ENCODE results near the gene PRF1.
"Not testable (repeated sequence)": the region's sequence is repeated elsewhere in the genome, so short reads cannot be mapped to it uniquely, and the experiment has no call there.

Gene PRF1

DNA sequence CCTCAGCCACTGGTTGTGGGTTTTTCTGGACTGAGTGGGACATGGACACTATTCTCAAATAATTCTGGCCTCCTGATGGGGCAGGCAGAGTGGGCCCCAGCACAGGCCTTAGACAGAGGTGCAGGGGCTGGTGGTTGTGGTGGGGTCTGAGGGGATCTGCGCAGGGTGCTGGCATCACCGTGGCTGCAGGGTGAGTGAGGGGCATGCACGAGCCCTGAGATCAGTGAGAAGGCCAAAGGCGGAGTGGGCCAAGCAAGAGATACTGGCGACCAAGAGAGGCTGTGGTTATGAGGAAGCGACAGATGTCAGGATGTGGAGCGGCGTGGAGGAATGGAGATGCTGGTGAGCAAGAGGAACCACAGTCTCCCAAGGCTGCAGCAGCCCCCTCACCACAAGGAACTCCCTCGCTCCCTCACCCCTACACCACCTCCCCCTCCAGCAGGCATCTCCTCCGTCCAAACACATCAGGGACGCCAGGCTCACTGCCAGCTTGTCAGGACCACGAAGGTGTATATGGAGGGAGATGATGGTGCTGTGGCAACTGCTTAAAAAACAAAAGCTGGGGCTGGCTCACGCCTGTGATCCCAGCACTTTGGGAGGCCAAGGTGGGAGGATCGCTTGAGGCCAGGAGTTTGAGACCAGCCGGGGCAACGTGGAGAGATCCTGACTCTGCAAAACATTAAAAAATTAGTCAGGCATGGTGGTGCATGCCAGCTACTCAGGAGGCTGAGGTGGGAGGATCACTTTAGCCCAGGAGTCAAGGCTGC, 9.6 kb downstream of the PRF1 start:
- DNase-seq = no peak

DNA sequence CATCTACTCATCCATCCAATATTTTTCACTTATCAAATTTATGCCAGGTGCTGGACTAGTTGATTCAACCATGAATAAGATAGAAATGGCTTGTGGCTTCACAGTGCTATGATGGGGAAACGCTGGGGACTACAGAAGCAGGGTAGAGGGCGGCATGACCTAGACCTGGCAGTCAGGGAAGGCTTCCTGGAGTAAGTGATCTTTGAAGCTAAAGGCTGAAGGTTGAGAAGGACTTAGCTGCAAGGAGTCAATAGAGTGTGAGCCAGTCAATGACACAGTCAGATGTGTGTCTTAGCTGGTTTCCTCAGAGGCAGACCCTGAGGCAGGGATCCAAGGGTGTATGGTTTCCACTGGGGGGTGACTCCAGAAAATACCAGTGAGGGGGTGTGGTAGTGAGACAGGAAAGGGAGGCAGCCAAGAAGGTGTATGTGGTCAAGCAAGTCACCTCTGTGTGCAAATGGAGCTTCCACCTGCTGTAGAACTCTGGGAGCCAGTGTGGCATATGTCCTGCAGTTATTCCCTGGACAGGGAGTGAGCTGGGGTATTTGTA, 10.3 kb downstream of the PRF1 start:
- no peak for DNase-seq

DNA sequence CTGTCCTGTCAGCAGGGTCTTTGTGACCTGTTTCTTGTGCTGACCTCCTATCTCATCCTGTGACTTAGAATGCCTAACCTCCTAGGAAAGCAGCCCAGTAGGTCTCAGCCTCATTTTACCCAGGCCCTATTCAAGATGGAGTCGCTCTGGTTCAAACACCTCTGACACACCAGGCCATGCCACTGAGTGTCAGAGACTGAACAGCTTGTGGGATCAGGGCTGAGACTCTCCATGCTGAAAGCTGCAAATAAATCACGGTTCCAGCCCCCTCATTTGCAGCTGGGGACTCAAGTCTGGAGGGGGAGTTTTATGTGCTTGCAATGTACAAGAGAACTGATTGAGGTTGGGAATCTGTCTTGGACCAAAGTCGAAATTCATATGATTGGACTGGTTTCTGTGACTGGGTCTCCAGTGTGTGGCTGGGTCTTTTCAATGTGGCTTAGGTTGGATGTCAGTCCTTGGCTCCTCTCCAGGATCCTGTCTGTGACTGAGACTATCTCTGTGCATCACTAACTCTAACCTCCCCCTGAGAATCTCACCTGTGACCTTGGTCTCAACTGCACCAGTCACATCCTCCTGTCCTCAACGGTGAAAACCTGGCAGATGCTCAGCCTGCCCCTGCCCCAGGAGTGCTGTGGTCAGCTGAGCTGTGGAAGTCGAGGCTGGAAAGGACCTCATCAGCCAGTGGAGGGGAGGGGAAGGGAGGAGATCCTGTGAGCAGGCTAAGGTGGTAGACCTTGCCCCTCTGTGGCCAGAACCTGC, 11.7 kb downstream of the PRF1 start:
- DNase-seq = no peak

DNA sequence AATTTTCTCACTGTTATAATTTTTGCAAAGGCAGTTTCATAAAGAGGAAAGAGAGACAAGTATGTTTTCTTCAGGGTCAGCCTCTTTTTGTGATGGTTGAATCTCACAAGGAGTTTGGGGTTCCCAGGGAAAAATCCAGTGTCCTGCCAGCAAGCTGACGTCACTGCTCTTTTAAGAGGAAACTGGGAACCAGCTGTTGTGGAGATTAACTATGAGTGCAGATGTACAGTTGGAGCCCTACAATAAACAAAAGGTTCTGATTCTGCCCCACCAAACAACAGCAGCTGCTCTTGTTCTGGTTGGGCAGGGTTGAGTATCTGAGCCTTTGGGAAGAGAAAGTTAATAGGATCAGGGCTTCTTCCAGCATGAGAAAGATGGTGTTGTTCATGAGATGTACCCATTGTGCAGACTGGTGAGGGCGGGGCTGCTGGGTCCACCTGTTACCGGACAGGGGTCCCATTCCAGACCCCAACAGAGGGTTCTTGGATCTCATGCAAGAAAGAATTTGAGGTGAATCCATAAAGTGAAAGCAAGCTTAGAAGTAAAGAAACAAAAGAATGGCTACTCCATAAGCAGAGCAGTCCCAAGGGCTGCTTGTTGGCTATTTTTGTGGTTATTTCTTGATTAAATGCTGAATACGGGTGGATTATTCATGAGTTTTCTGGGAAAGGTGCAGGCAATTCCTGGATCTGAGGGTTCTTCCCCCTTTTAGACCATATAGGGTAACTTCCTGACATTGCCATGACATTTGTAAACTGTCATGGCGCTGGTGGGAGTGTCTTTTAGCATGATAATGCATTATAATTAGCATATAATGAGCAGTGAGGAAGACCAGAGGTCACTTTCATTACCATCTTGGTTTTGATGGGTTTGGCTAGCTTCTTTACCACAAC, 12.5 kb downstream of the PRF1 start:
- no peak for DNase-seq

DNA sequence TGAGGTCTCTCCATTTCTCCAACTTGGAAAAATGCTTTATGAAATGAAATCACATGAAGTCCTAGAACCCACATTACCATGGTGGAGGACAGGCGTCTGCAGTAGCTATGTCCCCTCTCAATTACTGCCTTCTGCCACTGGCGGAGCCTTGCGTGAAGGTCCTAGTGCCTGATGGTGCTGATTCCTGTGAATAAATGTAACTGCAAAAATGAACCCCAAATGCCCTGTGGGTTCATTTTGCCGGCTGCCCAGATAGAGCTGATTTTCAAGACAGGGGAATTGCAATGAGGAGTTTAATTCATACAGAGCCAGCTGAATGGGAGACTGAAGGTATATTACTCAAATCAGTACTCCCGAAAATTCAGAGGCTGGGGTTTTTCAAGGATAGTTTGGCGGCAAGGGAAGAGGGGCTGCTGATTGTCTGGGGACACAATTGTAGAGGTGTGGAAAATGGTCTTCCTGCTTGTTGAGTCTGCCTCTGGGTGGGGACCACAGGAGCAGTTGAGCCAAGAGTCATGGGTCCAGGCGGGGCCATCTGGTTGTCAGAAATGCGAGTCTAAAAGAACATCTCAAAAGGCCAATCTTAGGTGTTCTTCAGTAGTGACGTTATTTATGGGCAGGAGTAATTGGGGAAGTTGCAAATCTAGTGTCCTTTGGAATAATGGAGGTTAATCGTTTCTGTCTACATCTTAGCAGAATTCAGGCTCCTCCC, 13.5 kb downstream of the PRF1 start:
- DNase-seq = no peak

DNA sequence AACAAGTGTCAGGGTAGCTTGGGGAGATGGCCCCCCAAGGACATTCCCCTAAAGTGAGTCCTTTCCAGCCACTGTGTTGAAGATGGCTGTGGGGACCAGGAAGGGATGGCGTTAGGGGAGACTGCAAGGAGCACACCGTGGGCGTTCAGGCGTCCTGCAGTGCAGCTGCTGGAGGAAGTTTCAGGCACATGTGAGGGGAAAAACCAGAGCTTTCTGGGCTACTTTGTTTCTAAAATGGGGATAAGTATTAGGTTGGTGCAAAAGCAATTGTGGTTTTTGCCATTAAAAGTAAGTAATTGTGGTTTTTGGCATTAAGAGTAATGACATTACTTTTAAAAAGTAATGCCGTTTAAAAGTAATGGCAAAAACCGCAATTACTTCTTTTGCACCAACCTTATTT, 14.3 kb downstream of the PRF1 start:
- no peak for DNase-seq

DNA sequence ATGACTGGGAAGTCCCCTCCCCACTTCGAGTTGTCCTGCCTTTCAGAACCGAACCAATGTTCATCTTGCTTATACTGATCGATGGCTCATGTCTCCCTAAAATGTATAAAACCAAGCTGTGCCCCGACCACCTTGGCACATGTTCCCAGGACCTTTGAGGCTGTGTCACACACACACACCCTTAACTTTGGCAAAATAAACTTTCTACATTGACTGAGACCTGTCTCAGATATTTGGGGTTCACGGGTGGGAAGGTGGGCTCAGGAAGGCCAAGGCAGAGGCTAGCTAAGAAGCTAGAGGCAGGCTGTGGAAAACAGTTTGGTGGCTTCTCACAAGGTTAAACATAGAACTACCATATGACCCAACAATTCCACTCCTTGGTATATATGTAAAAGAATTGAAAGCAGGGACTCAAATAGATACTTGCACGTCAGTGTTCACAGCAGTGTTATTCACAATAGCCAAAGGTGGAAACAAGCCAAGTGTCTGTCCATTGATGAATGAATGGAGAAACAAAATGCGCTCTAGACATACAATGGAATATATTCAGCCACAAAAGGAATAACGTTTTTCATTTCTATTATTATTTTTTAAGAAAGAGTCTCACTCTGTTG, 15.4 kb downstream of the PRF1 start:
- no peak for DNase-seq

DNA sequence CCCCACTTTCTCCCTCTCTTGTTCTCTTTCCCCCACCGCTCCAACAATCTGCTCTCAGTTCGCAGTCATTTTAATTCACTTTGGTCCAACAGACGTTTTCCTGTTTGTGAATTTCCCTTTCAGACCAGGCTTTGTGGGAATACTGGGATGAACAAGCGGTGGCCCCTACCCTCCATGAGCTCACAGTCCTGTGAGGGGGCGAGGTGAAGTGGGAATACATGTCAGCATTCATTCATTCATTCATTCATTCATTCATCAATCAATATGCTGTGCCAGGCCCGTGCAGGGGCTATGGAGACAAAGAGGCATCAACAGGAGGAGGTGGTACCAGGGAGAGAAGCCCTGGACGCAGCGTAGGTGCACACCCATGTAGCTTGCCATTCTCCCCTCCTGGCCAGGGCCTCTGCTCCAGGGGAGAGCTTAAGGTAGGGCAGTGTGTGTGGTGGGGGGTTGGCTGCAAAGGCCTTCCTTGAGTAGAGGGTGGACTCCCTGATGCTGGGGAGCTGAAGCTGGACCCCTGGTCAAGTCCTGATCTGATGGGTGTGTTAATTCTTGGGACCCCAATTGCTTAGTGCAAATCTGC, 16.1 kb downstream of the PRF1 start:
- no peak for DNase-seq

DNA sequence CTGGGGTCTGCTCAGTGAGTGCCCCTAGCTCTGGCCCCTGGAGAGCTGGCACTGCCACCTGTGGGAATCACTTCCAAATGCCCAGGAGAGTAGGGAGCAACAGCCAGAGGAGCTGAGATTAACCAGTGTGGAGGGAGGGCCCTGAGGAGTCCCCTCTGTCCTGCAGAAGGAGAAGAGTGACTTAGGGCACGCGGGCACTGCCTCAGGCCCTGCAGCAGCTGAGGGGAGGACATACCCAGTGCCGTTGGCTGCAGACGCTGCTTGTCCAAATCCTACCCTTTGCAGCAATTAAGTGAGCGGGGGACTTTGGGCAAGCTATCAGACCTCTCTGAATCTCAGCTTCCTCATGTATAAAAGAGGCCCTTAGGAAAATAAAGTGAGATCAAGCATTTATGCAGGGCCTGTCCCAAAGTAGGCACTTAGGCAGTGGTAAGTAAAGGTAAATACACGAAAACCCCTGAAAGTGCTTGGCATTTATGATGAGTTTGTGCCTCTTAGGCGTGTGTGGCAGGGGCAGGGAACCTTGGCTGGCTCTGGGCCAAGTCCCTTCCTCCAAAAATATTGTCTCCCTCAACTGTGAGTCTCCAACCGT, 16.9 kb downstream of the PRF1 start:
- no peak for DNase-seq

DNA sequence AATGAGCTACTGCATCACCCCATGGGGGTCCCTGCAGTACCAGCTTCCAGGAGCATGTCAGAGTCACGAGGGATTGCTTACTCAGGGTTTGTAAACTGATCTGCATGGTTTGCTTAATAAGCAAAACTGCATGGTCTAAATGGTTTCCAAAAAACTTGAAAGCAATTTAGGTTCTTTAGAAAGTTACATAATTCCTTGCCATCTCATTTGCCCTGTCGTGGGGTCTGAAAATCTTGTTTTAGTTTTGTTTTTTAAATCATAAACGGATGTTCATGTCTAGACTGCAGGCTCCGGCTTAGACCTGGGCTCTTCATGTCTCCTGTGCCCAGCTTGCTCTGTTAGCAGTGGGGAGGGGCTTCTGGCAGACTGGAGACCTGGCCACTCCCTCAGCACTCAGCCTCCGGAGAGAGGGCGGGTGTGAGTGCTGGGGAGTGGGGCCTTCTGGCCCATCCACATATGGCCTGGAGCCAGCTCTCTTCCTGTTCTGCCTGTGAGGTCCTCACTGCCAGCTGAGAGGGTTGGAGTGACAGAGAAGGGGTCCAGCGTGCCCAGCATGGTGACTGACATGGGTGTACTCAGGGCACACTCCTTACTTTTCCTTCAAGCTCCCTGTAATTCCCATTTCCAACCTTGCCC, 17.5 kb downstream of the PRF1 start:
- no peak for DNase-seq

DNA sequence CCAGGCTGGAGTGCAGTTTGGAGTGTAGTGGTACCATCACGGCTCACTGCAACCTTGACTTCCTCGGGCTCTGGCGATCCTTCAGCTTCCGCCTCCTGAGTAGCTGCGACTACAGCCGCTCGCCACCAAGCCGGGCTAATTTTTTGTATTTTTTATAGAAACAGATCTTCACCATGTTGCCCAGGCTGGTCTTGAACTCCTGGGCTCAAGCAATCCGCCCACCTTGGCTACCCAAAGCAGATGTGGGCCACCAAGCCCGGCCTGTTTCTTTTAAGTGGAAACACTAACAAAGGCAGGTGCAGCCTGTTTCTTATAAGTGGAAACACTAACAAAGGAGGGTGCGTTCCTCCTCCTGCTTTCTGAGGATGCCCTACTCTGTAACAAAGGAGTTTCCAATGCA, 18.2 kb downstream of the PRF1 start:
- no peak for DNase-seq

DNA sequence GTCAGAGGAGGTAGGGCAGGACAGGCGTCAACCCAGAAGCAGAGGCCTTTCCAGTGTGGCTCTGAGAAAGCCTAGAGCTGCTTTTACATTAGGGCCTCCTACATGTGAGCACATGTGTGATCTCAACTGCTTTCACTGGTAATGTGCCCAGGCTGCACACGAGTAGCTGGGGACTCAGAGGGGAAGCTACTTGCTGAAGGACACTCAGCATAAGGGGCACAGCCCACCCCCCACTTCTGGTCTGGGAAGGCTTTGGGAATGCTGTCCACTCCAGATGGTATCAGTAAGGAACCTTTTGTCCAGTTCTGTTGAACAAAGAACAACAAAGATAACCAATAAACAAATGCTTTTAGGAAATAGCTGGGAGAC, 18.9 kb downstream of the PRF1 start:
- DNase-seq = no peak

DNA sequence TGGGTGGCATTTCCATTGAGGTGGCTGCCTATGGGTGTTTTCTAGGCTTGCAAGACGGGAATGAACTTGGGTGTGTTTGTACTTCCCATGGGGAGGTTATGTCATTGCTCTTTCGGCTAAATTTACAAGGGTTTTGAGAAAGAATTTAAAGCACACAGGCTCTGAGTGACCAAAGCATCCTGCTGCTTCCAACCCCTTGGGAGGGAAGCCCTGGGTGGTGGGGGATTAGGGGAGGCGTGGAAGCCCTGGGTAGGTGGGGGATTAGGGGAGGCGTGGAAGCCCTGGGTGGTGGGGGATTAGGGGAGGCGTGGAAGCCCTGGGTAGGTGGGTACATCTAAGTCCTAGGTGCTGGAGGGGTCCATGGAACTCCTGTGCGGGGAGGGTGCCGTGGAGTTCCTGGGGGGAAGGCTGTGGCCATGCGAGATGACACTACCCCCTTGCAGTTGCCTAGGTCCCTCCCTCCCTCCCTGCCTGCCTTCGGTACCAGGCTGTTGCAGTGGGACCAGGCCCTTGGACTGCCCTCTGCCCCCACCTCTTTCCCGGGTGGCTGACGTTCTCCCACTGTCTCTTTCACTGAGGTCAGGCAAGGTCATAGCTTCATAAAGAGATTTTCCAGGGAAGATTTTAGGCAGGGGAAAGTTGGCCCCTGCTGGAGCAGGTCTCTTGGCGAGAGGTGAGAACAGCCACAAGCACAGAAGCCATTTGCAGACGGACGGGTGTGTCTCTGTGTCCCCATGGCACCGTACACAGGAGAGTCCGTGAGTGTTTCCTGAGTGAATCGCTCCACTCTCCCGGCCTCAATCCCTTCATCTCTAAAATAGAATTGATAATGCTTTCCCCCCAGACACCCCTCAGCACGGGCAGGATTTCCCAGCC, 19.5 kb downstream of the PRF1 start:
- DNase-seq = no peak

DNA sequence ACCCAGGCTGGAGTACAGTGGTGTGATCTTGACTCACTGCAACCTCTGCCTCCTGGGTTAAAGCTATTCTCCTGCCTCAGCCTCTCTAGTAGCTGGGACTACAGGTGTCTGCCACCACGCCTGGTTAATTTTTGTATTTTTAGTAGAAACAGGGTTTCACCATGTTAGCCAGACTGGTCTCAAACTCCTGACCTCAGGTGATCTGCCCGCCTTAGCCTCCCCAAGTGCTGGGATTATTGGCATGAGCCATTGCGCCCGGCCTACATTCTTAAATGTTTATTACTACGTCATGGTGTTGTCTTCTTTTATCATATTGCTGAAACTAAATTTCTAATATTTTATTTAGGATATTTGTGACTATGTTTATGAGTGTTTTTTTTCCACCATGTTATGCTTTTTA, 21.4 kb downstream of the PRF1 start:
- DNase-seq = not testable (repeated sequence)

DNA sequence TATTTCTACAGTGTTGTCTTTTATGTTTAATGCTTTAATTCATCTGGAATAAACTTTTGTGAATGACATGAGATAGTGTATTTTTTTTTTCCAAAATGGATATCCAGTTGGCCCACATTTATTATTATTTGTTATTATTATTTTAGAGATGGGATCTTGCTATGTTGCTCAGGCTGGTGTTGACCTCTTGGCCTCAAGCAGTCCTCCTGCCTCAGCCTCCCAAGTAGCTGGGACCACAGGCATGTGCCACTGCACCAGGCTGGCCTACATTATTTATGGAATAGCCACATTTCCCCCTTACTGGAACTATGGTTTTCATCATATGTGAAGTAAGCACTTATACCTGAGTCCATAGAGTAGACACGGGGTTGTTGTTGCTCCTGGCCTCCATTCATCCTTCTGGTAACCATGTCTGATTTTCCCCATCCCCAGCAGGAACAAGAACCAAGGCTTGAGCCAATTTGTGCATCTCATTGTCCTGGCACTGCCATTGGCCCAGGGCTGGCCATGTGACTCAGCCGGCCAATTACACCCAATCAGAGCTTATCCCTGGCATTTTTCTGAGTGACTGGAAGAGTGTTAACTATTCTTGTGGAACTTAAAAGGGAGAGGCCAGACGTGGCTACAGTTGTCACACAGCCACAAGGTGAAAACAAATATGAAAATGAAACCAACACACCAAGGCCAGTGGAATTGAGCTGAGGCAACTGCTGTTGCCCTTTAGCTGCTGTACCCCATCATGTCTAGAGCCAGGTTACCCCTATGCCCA, 23.1 kb downstream of the PRF1 start:
- DNase-seq = no peak

DNA sequence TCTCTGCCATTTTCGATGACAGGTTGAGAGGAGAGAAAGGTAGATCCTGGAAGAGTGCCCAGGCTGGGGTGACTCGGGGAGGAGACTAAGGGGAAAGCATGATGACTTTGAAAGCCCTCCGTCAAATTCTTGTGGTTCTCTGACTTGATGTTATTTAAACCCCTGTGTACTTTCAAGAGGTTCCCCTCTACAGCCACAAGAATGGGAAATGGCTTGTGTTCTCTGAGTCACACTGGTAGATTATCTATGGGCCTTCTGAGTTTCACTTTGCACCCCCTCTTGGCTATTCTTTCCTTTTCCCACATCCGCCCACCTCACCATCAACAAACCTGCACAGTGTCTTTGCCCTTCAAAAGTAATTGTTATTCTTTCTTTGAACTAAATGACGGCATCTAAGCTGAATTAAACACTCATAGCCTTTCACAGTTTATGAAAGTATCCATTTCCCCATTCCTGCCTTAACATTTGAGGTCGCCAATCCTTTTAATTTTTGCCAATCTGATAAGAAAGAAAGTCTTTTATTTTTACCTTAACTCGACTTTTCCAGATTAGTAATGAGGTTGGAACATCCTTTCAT, 24.1 kb downstream of the PRF1 start:
- no peak for DNase-seq

DNA sequence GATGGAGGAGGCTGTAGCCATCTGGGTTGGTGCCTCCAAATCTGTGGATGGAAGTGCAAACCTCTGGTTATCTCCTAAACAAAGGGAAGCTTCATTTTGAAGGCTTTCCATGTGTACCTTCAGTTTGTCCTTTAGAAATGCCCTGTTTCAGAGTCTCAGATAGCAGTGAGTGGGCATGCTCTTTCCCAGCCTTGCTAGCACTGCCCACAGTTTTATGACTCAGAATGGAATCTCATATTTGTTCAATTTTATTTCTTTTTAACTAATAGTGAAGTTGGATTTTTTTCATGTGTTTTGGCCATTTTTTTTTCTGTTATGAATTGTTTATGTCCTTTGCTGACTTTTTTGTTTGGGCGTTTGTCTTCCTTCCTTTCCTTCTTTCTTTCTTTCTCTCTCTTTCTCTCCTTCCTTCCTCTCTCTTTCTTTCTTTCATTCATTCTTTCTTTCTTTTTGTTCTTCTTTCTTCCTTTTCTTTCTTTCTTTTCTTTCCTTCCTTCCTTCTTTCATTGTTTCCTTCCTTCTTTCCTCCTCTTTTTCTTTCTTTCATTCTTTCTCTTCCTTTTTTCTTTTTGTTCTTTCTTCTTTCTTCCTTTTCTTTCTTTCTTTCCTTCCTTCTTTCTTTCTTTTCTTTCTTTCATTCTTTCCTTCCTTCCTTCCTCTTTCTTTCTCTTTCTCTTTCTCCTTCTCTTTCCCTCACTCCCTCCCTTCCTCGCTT, 25.6 kb downstream of the PRF1 start:
- no peak for DNase-seq
